ENCODE results near the gene TRAPPC4.

- TF ChIP-seq CTCF (conservative IDR thresholded peaks at IDR 0.05 in 1 of 2, IDR thresholded peaks at IDR 0.05 in 1 of 2; ENCODE audit: low read depth in 1 of 2, low read length in 2 of 2), result no peak
- no peak for TF ChIP-seq EZH2 (IDR thresholded peaks at IDR 0.05; ENCODE audit: low read length, missing control alignments)
Observed at GRCh38 chr11:119027561-119028345, 9.2 kb downstream of the TRAPPC4 start.

All from fibroblast of lung (primary cell).